DOHH2 (cell line): ENCODE data around the gene CHRM4.

Experiments
- H3F3A ChIP-seq: fragments of 200-600 bp; sonication (generic), shearing (Covaris generic); 2 replicates; pipeline ENCODE4 v1.6.0; 2016; ENCODE audit warnings: antibody characterized with exemption, mild to moderate bottlenecking; ENCODE audit not compliant: control insufficient read depth, insufficient read depth
- H3K27ac ChIP-seq: fragments of 200-600 bp; sonication (generic); 2 replicates; pipeline ENCODE4 v1.5.1; 2014; ENCODE audit warnings: low read depth, mild to moderate bottlenecking, low read length, moderate library complexity
- H3K27me3 ChIP-seq: fragments of 200-600 bp; sonication (generic); 2 replicates; pipeline ENCODE4 v1.6.1; 2014; ENCODE audit warnings: mild to moderate bottlenecking, low read length, mixed read lengths; ENCODE audit not compliant: control insufficient read depth
- H3K36me3 ChIP-seq: fragments of 200-600 bp; sonication (generic); 2 replicates; pipeline ENCODE4 v1.6.1; 2014; ENCODE audit warnings: mild to moderate bottlenecking, low read length, moderate library complexity, mixed read lengths; ENCODE audit not compliant: control insufficient read depth
- H3K4me1 ChIP-seq: fragments of 200-600 bp; sonication (generic); 2 replicates; pipeline ENCODE4 v1.6.1; 2014; ENCODE audit warnings: mild to moderate bottlenecking, low read length, mixed read lengths; ENCODE audit not compliant: control insufficient read depth
- H3K4me2 ChIP-seq: fragments of 200-600 bp; sonication (generic); 2 replicates; pipeline ENCODE4 v1.6.0; 2014; ENCODE audit warnings: mild to moderate bottlenecking, low read length, moderate library complexity
- H3K4me3 ChIP-seq: fragments of 200-600 bp; sonication (generic); 2 replicates; pipeline ENCODE4 v1.5.1; 2014; ENCODE audit warnings: mild to moderate bottlenecking, low read length, mixed read lengths
- H3K79me2 ChIP-seq: fragments of 200-600 bp; sonication (generic); 2 replicates; pipeline ENCODE4 v1.6.1; 2014; ENCODE audit warnings: mild to moderate bottlenecking, low read length, mixed read lengths; ENCODE audit not compliant: control insufficient read depth
- H3K9me2 ChIP-seq: fragments of 200-600 bp; sonication (generic); replicated peaks from 2 replicates; pipeline ENCODE4 v1.6.1; 2014; ENCODE audit warnings: mild to moderate bottlenecking, low read length, mixed read lengths; ENCODE audit not compliant: control insufficient read depth
- H3K9me3 ChIP-seq: fragments of 200-600 bp; sonication (generic); 2 replicates; pipeline ENCODE4 v1.6.1; 2014; ENCODE audit warnings: antibody characterized with exemption, low read length, mixed read lengths; ENCODE audit not compliant: control insufficient read depth, insufficient read depth
- H4K20me1 ChIP-seq: fragments of 200-600 bp; sonication (generic); 2 replicates; pipeline ENCODE4 v1.6.0; 2014; ENCODE audit warnings: low read depth, mild to moderate bottlenecking, antibody characterized with exemption, low read length, moderate library complexity; ENCODE audit not compliant: control insufficient read depth, insufficient read depth
- CTCF ChIP-seq: fragments of 200-600 bp; sonication (generic); IDR thresholded peaks from one replicate; pipeline ENCODE4 v1.5.1; 2014; ENCODE audit warnings: antibody characterized with exemption, mild to moderate bottlenecking, low read depth, low read length; ENCODE audit not compliant: poor library complexity, severe bottlenecking
- EZH2phosphoT487 ChIP-seq: fragments of 200-600 bp; sonication (generic); IDR thresholded peaks from 2 replicates; pipeline ENCODE4 v1.6.1; 2017; ENCODE audit warnings: borderline replicate concordance, mild to moderate bottlenecking, antibody characterized with exemption, low read length, moderate library complexity, mixed read lengths

Gene CHRM4

GRCh38 chr11:46382646-46383403 lies 8.8 kb downstream of the CHRM4 start:
- H3K4me1 ChIP-seq = peaks cover 19% of the 10 kb centered on the region
- H3K27me3 ChIP-seq = peaks cover 35% of the 10 kb centered on the region
- H3F3A ChIP-seq = no peaks in the 10 kb centered on the region
- no peak overlapping the region for H3K4me2 ChIP-seq
- no peaks in the 10 kb centered on the region for H3K9me3 ChIP-seq
- TF ChIP-seq EZH2phosphoT487 (no peak), CTCF (peak; percentile 74)
- no peak overlapping the region for H3K4me3 ChIP-seq
- H3K27ac ChIP-seq = no peak overlapping the region
- H3K9me2 ChIP-seq = no peaks in the 10 kb centered on the region
- H3K36me3 ChIP-seq = no peaks in the 10 kb centered on the region; the same call in 1 of the 2 replicates
- no peaks in the 10 kb centered on the region for H3K79me2 ChIP-seq
- H4K20me1 ChIP-seq = no peaks in the 10 kb centered on the region; the same call in 1 of the 2 replicates

GRCh38 chr11:46381819-46382645 lies 9.5 kb downstream of the CHRM4 start:
- peak overlapping the region; percentile 70 for H3K4me2 ChIP-seq
- H4K20me1 ChIP-seq = no peaks in the 10 kb centered on the region; the same call in 1 of the 2 replicates
- no peaks in the 10 kb centered on the region for H3F3A ChIP-seq
- H3K79me2 ChIP-seq = no peaks in the 10 kb centered on the region
- H3K27ac ChIP-seq = no peak overlapping the region
- H3K4me3 ChIP-seq = peak overlapping the region; percentile 46
- H3K9me2 ChIP-seq = no peaks in the 10 kb centered on the region
- TF ChIP-seq EZH2phosphoT487 = peak; percentile 90; the same call in 1 of the 2 replicates
- TF ChIP-seq CTCF = no peak
- peaks cover 18% of the 10 kb centered on the region for H3K4me1 ChIP-seq
- peaks cover 4% of the 10 kb centered on the region; the same call in 1 of the 2 replicates for H3K36me3 ChIP-seq
- peaks cover 29% of the 10 kb centered on the region for H3K27me3 ChIP-seq
- H3K9me3 ChIP-seq = no peaks in the 10 kb centered on the region

GRCh38 chr11:46381048-46381818 lies 10.3 kb downstream of the CHRM4 start, which contains the start of gene MDK:
MDK (plus strand) TSS chr11:46381669; CDS start chr11:46382058, 389 bp downstream.
- H3K79me2 ChIP-seq = no peaks in the 10 kb centered on the region
- peaks cover 8% of the 10 kb centered on the region; the same call in 1 of the 2 replicates for H3K36me3 ChIP-seq
- TF ChIP-seq EZH2phosphoT487 (peak; percentile 96; the same call in 1 of the 2 replicates), CTCF (no peak)
- H3K4me3 ChIP-seq = peak within 1 kb of the TSS; percentile 59
- H3K27ac ChIP-seq = no peak within 1 kb of the TSS
- H3K4me1 ChIP-seq = peaks cover 18% of the 10 kb centered on the region
- H3K9me3 ChIP-seq = no peaks in the 10 kb centered on the region
- H3K4me2 ChIP-seq = peak within 1 kb of the TSS; percentile 70
- H3K9me2 ChIP-seq = no peaks in the 10 kb centered on the region
- H3K27me3 ChIP-seq = peaks cover 25% of the 10 kb centered on the region
- no peaks in the 10 kb centered on the region for H3F3A ChIP-seq
- H4K20me1 ChIP-seq = no peaks in the 10 kb centered on the region; the same call in 1 of the 2 replicates
